ENCODE data around the gene FLT1.

- TF ChIP-seq CTCF (optimal IDR thresholded peaks at IDR 0.05 in 1 of 3, IDR thresholded peaks at IDR 0.05 in 1 of 3, conservative IDR thresholded peaks at IDR 0.05 in 1 of 3; ENCODE audit: extremely low read depth in 1 of 3, insufficient read depth in 2 of 3, low read length in 3 of 3) = no peak
- no peak for TF ChIP-seq EZH2 (IDR thresholded peaks at IDR 0.05; ENCODE audit: low read length)
These were observed 243.5 kb downstream of the FLT1 start for GRCh38 chr13:28251466-28251865.
